ENCODE results near the gene CD4.

Gene CD4

GRCh38 chr12:6795088-6795487, 5.8 kb downstream of the CD4 start:
- no peak for DNase-seq (ENCODE audit: low read depth)
- H3K4me3 ChIP-seq (ENCODE audit: low read depth, low read length) = no peak overlapping the region
- no peak for TF ChIP-seq CTCF (IDR thresholded peaks at IDR 0.05; ENCODE audit: insufficient read depth, low read depth, low read length, missing control alignments)

GRCh38 chr12:6796576-6796975, 7.2 kb downstream of the CD4 start:
- DNase-seq (ENCODE audit: low read depth) = no peak
- TF ChIP-seq CTCF (IDR thresholded peaks at IDR 0.05; ENCODE audit: insufficient read depth, low read depth, low read length, missing control alignments) = no peak

GRCh38 chr12:6799147-6799546, 9.8 kb downstream of the CD4 start:
- DNase-seq (ENCODE audit: low read depth) = no peak
- no peak for TF ChIP-seq CTCF (IDR thresholded peaks at IDR 0.05; ENCODE audit: insufficient read depth, low read depth, low read length, missing control alignments)
- no peak overlapping the region for H3K4me3 ChIP-seq (ENCODE audit: low read depth, low read length)

More at GRCh38 chr12:6796576-6796975, 7.2 kb downstream of the CD4 start:
- no peak overlapping the region for H3K4me3 ChIP-seq (ENCODE audit: low read depth, low read length)

GRCh38 chr12:6807170-6807569, 17.8 kb downstream of the CD4 start:
- no peak for TF ChIP-seq CTCF (IDR thresholded peaks at IDR 0.05; ENCODE audit: insufficient read depth, low read depth, low read length, missing control alignments)
- DNase-seq (ENCODE audit: low read depth) = no peak
- no peak overlapping the region for H3K4me3 ChIP-seq (ENCODE audit: low read depth, low read length)

- no peak for TF ChIP-seq CTCF (IDR thresholded peaks at IDR 0.05; ENCODE audit: insufficient read depth, low read depth, low read length, missing control alignments)
- DNase-seq (ENCODE audit: low read depth) = no peak
- no peak overlapping the region for H3K4me3 ChIP-seq (ENCODE audit: low read depth, low read length)
Observed at GRCh38 chr12:6809056-6809455, 19.7 kb downstream of the CD4 start.

GRCh38 chr12:6810758-6811157, 21.4 kb downstream of the CD4 start:
- TF ChIP-seq CTCF (IDR thresholded peaks at IDR 0.05; ENCODE audit: insufficient read depth, low read depth, low read length, missing control alignments) = no peak
- DNase-seq (ENCODE audit: low read depth) = no peak
- no peak overlapping the region for H3K4me3 ChIP-seq (ENCODE audit: low read depth, low read length)

GRCh38 chr12:6813363-6813762, 24.0 kb downstream of the CD4 start:
- no peak for DNase-seq (ENCODE audit: low read depth)
- TF ChIP-seq CTCF (IDR thresholded peaks at IDR 0.05; ENCODE audit: insufficient read depth, low read depth, low read length, missing control alignments) = no peak
- no peak overlapping the region for H3K4me3 ChIP-seq (ENCODE audit: low read depth, low read length)
